ENCODE data around the gene ZNF597.

ZNF597 gene

GRCh38 chr16:3454631-3455147 lies 11.4 kb upstream of the ZNF597 start:
- Histone ChIP-seq H3K36me3 (ENCODE audit: control insufficient read depth in 1 of 2, insufficient read depth in 2 of 2, low read length in 2 of 2) (peaks cover 0 to under 1% of the 10 kb centered on the region in 2 donors), H3K4me3 (ENCODE audit: low read depth in 1 of 2, low read length in 2 of 2) (no peak overlapping the region), H3K27ac (ENCODE audit: low read depth, low read length) (no peak overlapping the region), H3K4me1 (ENCODE audit: control insufficient read depth in 1 of 2, insufficient read depth in 2 of 2, low read length in 2 of 2) (peaks cover 9 to 10% of the 10 kb centered on the region in 2 donors), H3K9me3 (ENCODE audit: control insufficient read depth in 1 of 2, low read length in 2 of 2) (no peaks in the 10 kb centered on the region), H3K27me3 (ENCODE audit: control insufficient read depth in 1 of 2, insufficient read depth in 2 of 2, low read length in 2 of 2) (no peaks in the 10 kb centered on the region), H3K9ac (ENCODE audit: low read depth in 1 of 2, low read length in 2 of 2) (no peak overlapping the region)

DNA sequence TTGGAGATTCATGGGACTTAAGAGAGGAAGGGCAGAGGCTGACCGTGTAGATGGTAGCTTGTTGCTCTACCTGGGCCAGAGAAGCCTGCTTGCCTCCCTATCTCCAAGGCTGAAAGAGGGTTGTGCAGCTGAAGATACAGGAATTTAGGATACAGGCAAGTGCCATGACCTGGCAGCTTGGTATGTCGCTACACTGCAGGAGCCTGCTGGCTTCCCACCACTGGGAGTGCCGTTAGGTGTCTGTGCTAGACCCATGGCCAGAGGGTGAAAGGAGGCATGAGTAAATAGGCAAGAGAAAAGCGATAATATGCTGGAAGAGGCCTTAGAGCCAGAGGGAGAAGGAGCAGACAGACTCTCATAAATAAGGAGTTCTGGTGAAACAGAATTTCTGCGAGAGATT lies 10.8 kb upstream of the ZNF597 start:
- H3K9ac ChIP-seq (ENCODE audit: low read depth in 1 of 2, low read length in 2 of 2) = no peak overlapping the region
- no peaks in the 10 kb centered on the region for H3K27me3 ChIP-seq (ENCODE audit: control insufficient read depth in 1 of 2, insufficient read depth in 2 of 2, low read length in 2 of 2)
- H3K9me3 ChIP-seq (ENCODE audit: control insufficient read depth in 1 of 2, low read length in 2 of 2) = no peaks in the 10 kb centered on the region
- H3K4me3 ChIP-seq (ENCODE audit: low read depth in 1 of 2, low read length in 2 of 2) = no peak overlapping the region
- H3K27ac ChIP-seq (ENCODE audit: low read depth, low read length) = no peak overlapping the region
- H3K4me1 ChIP-seq (ENCODE audit: control insufficient read depth in 1 of 2, insufficient read depth in 2 of 2, low read length in 2 of 2) = peaks cover 4 to 5% of the 10 kb centered on the region in 2 donors
- H3K36me3 ChIP-seq (ENCODE audit: control insufficient read depth in 1 of 2, insufficient read depth in 2 of 2, low read length in 2 of 2) = peaks cover 0 to 4% of the 10 kb centered on the region in 2 donors

DNA sequence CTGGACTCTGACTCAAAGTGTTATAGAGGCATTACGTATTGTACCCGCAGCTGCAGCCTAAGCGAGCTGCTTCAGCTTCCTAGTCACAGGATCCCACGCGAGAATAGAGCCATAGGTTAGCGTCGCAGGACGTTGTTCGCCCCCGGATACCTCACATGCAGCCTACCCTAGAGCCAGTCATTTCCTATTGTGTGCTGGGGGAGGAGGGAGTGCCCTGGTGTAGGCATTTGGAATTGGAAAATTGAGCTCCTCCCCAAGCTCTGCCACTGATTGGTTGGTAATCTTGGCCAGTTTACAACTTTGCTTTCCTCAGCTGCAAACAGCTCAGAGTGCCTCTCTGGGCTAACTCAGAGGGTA lies 706 bp upstream of the ZNF597 start:
- Histone ChIP-seq H3K4me3 (ENCODE audit: low read depth in 1 of 2, low read length in 2 of 2) (peak overlapping the region; percentile 69 to 88), H3K27me3 (ENCODE audit: control insufficient read depth in 1 of 2, insufficient read depth in 2 of 2, low read length in 2 of 2) (no peaks in the 10 kb centered on the region), H3K9me3 (ENCODE audit: control insufficient read depth in 1 of 2, low read length in 2 of 2) (peaks cover 5 to 8% of the 10 kb centered on the region in 2 donors), H3K4me1 (ENCODE audit: control insufficient read depth in 1 of 2, insufficient read depth in 2 of 2, low read length in 2 of 2) (peaks cover 10 to 11% of the 10 kb centered on the region in 2 donors), H3K36me3 (ENCODE audit: control insufficient read depth in 1 of 2, insufficient read depth in 2 of 2, low read length in 2 of 2) (peaks cover 11 to 20% of the 10 kb centered on the region in 2 donors), H3K9ac (ENCODE audit: low read depth in 1 of 2, low read length in 2 of 2) (peak overlapping the region; percentile 74 to 78), H3K27ac (ENCODE audit: low read depth, low read length) (peak overlapping the region; percentile 28)

GRCh38 chr16:3439637-3440036 lies 3.7 kb downstream of the ZNF597 start:
- Histone ChIP-seq H3K9me3 (ENCODE audit: control insufficient read depth in 1 of 2, low read length in 2 of 2) (peaks cover 8% of the 10 kb centered on the region in 2 donors), H3K27me3 (ENCODE audit: control insufficient read depth in 1 of 2, insufficient read depth in 2 of 2, low read length in 2 of 2) (no peaks in the 10 kb centered on the region), H3K4me3 (ENCODE audit: low read depth in 1 of 2, low read length in 2 of 2) (no peak overlapping the region), H3K36me3 (ENCODE audit: control insufficient read depth in 1 of 2, insufficient read depth in 2 of 2, low read length in 2 of 2) (peaks cover 12 to 19% of the 10 kb centered on the region in 2 donors), H3K27ac (ENCODE audit: low read depth, low read length) (no peak overlapping the region), H3K4me1 (ENCODE audit: control insufficient read depth in 1 of 2, insufficient read depth in 2 of 2, low read length in 2 of 2) (peaks cover 7 to 8% of the 10 kb centered on the region in 2 donors), H3K9ac (ENCODE audit: low read depth in 1 of 2, low read length in 2 of 2) (no peak overlapping the region)

DNA sequence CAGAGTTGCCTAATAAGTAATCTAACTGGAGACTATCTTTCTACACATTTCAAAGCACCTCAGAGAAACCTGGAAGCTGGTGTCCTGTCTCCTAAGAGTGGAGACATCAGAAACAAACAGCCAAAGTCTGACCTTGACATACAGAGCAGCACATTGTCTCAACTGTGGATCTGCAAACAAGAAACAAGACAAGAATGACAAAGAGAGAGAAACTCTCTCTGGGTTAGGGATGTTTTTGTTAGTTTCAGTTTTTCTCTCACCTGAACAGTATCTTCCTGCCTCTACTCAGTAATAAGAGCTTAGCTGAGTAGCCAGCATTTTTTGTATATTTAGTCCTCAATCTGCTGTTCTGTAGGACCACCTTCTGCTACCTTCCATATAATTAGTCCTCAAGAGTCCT lies 8.9 kb downstream of the ZNF597 start:
- no peaks in the 10 kb centered on the region for H3K27me3 ChIP-seq (ENCODE audit: control insufficient read depth in 1 of 2, insufficient read depth in 2 of 2, low read length in 2 of 2)
- H3K9me3 ChIP-seq (ENCODE audit: control insufficient read depth in 1 of 2, low read length in 2 of 2) = peaks cover under 1 to 4% of the 10 kb centered on the region in 2 donors
- no peaks in the 10 kb centered on the region for H3K4me1 ChIP-seq (ENCODE audit: control insufficient read depth in 1 of 2, insufficient read depth in 2 of 2, low read length in 2 of 2)
- H3K4me3 ChIP-seq (ENCODE audit: low read depth in 1 of 2, low read length in 2 of 2) = no peak overlapping the region
- H3K9ac ChIP-seq (ENCODE audit: low read depth in 1 of 2, low read length in 2 of 2) = no peak overlapping the region
- peaks cover 12 to 22% of the 10 kb centered on the region in 2 donors for H3K36me3 ChIP-seq (ENCODE audit: control insufficient read depth in 1 of 2, insufficient read depth in 2 of 2, low read length in 2 of 2)
- no peak overlapping the region for H3K27ac ChIP-seq (ENCODE audit: low read depth, low read length)

DNA sequence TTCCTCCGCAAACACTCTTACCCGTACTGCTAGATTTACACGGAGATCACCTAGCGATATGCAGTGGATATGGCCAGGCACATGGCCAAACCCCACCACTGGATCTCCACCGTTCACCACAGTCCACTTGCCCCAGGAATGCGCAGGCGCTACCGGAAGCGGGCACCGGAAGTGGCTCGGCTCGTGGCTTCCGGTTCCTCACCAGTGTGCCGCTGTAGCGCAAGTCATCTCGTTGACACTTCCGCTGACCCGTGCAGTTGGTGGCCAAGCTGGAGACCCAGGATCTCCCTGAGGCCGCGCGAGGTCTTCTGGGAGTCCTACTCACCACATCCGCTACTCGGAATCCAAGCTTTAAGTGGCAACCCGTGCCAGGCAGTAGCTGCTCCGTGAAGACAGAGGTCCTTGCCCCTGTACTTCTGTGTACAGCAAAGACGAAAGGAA lies 11.5 kb downstream of the ZNF597 start:
- H3K4me3 ChIP-seq (ENCODE audit: low read depth in 1 of 2, low read length in 2 of 2) = peak overlapping the region; percentile 3 to 19
- H3K9ac ChIP-seq (ENCODE audit: low read depth in 1 of 2, low read length in 2 of 2) = no peak overlapping the region
- no peaks in the 10 kb centered on the region for H3K4me1 ChIP-seq (ENCODE audit: control insufficient read depth in 1 of 2, insufficient read depth in 2 of 2, low read length in 2 of 2)
- peaks cover 10 to 16% of the 10 kb centered on the region in 2 donors for H3K36me3 ChIP-seq (ENCODE audit: control insufficient read depth in 1 of 2, insufficient read depth in 2 of 2, low read length in 2 of 2)
- no peaks in the 10 kb centered on the region for H3K27me3 ChIP-seq (ENCODE audit: control insufficient read depth in 1 of 2, insufficient read depth in 2 of 2, low read length in 2 of 2)
- H3K27ac ChIP-seq (ENCODE audit: low read depth, low read length) = no peak overlapping the region
- no peaks in the 10 kb centered on the region for H3K9me3 ChIP-seq (ENCODE audit: control insufficient read depth in 1 of 2, low read length in 2 of 2)

- Histone ChIP-seq H3K4me3 (ENCODE audit: low read depth in 1 of 2, low read length in 2 of 2) (no peak overlapping the region), H3K27ac (ENCODE audit: low read depth, low read length) (no peak overlapping the region), H3K9me3 (ENCODE audit: control insufficient read depth in 1 of 2, low read length in 2 of 2) (peaks cover 47 to 54% of the 10 kb centered on the region in 2 donors), H3K9ac (ENCODE audit: low read depth in 1 of 2, low read length in 2 of 2) (no peak overlapping the region), H3K36me3 (ENCODE audit: control insufficient read depth in 1 of 2, insufficient read depth in 2 of 2, low read length in 2 of 2) (peaks cover 3 to 6% of the 10 kb centered on the region in 2 donors), H3K27me3 (ENCODE audit: control insufficient read depth in 1 of 2, insufficient read depth in 2 of 2, low read length in 2 of 2) (no peaks in the 10 kb centered on the region), H3K4me1 (ENCODE audit: control insufficient read depth in 1 of 2, insufficient read depth in 2 of 2, low read length in 2 of 2) (no peaks in the 10 kb centered on the region)
Observed at GRCh38 chr16:3413730-3414379, 29.4 kb downstream of the ZNF597 start.

GRCh38 chr16:3408561-3409197 lies 34.6 kb downstream of the ZNF597 start:
- Histone ChIP-seq H3K4me1 (ENCODE audit: control insufficient read depth in 1 of 2, insufficient read depth in 2 of 2, low read length in 2 of 2) (no peaks in the 10 kb centered on the region), H3K9ac (ENCODE audit: low read depth in 1 of 2, low read length in 2 of 2) (no peak overlapping the region), H3K4me3 (ENCODE audit: low read depth in 1 of 2, low read length in 2 of 2) (peak overlapping the region; percentile 32 to 41), H3K36me3 (ENCODE audit: control insufficient read depth in 1 of 2, insufficient read depth in 2 of 2, low read length in 2 of 2) (peaks cover 39 to 55% of the 10 kb centered on the region in 2 donors), H3K27ac (ENCODE audit: low read depth, low read length) (no peak overlapping the region), H3K27me3 (ENCODE audit: control insufficient read depth in 1 of 2, insufficient read depth in 2 of 2, low read length in 2 of 2) (no peaks in the 10 kb centered on the region), H3K9me3 (ENCODE audit: control insufficient read depth in 1 of 2, low read length in 2 of 2) (peaks cover 74 to 86% of the 10 kb centered on the region in 2 donors)

DNA sequence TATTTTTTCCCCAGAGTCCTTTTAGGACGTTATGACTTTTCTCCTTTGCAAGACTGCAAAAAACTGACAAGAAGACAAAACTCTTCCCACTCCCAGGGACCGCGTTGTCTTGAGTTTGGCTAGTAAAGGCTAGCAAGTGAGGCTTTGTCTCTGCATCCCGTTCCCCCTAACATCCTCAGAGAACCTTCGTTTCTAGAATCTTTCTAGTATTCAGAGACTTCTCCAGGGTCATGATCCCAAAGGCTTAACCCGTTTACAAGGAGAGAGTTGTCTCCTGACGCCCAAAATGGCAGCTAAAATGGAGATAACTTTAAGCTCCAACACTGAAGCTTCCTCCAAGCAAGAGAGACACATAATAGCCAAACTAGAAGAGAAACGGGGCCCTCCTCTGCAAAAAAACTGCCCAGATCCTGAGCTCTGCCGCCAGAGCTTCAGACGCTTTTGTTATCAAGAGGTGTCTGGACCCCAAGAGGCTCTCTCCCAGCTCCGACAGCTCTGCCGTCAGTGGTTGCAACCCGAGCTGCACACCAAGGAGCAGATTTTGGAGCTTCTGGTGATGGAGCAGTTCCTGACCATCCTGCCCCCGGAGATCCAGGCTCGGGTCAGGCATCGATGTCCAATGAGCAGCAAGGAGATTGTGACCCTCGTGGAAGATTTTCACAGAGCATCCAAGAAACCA lies 41.4 kb downstream of the ZNF597 start:
- peak overlapping the region; percentile 65 to 88 for H3K9ac ChIP-seq (ENCODE audit: low read depth in 1 of 2, low read length in 2 of 2)
- peak overlapping the region; percentile 86 to 91 for H3K4me3 ChIP-seq (ENCODE audit: low read depth in 1 of 2, low read length in 2 of 2)
- H3K27me3 ChIP-seq (ENCODE audit: control insufficient read depth in 1 of 2, insufficient read depth in 2 of 2, low read length in 2 of 2) = no peaks in the 10 kb centered on the region
- peaks cover 0 to 10% of the 10 kb centered on the region in 2 donors for H3K4me1 ChIP-seq (ENCODE audit: control insufficient read depth in 1 of 2, insufficient read depth in 2 of 2, low read length in 2 of 2)
- H3K36me3 ChIP-seq (ENCODE audit: control insufficient read depth in 1 of 2, insufficient read depth in 2 of 2, low read length in 2 of 2) = peaks cover 40 to 47% of the 10 kb centered on the region in 2 donors
- peaks cover 38 to 42% of the 10 kb centered on the region in 2 donors for H3K9me3 ChIP-seq (ENCODE audit: control insufficient read depth in 1 of 2, low read length in 2 of 2)
- no peak overlapping the region for H3K27ac ChIP-seq (ENCODE audit: low read depth, low read length)

Measured in duodenal mucosa (tissue), 2 donors.